PC-3 (cell line): Measurements from ENCODE around the gene CHMP2A. TPM values are rescaled to one million over a fixed set of nuclear protein-coding genes. Genes with fewer than 3 reads are reported as not detected.
A peak's percentile ranks its signal among the peaks of the same experiment; 100 is the strongest.

Source experiments
- ATAC-seq: fragments of 200-7000 bp; cut with Tn5 transposase; 2 replicates; pipeline ENCODE4 v1.9.1; 2020; ENCODE audit warnings: mild to moderate bottlenecking, moderate library complexity
- BruUV-seq: library from RNA; stranded (reverse); fragments of 400-500 nt; replicated peaks from 2 replicates; lab custom pipeline; 2021; lab: Mats Ljungman, UMichigan
- CTCF ChIA-PET: fragments of 300-600 bp; sonication (Branson Sonifier 250); formaldehyde crosslinking; loops from one replicate; lab custom pipeline; 2022; ENCODE audit warnings: antibody characterized with exemption; lab: Charles Lee
- POLR2A ChIA-PET: fragments of 300-600 bp; sonication (Branson Sonifier 250); formaldehyde crosslinking; loops from one replicate; lab custom pipeline; 2022; ENCODE audit warnings: antibody characterized with exemption; ENCODE audit not compliant: unreplicated experiment; lab: Charles Lee
- DNase-seq: peaks from one replicate; pipeline ENCODE4 v3.0.0-alpha.2; 2015
- H2AFZ ChIP-seq: fragments of 300-600 bp; sonication (generic); 2 replicates; pipeline ENCODE4 v1.6.0; 2016; ENCODE audit warnings: antibody characterized with exemption, low read length
- H3F3A ChIP-seq: fragments of 300-600 bp; sonication (generic); one replicate; pipeline ENCODE4 v1.6.0; 2017; ENCODE audit warnings: antibody characterized with exemption, low read length, control low read depth, mild to moderate bottlenecking; ENCODE audit not compliant: unreplicated experiment
- H3K27ac ChIP-seq: fragments of 300-600 bp; sonication (generic); 2 replicates; pipeline ENCODE4 v1.5.1; 2016; ENCODE audit warnings: mild to moderate bottlenecking, low read length
- H3K27me3 ChIP-seq: fragments of 300-600 bp; sonication (generic); 2 replicates; pipeline ENCODE4 v1.6.1; 2016; ENCODE audit warnings: low read length, mixed read lengths
- H3K36me3 ChIP-seq: fragments of 300-600 bp; sonication (generic); 2 replicates; pipeline ENCODE4 v1.6.1; 2016; ENCODE audit warnings: low read depth, mixed run types, low read length, mixed read lengths
- H3K4me1 ChIP-seq: fragments of 300-600 bp; sonication (generic); 2 replicates; pipeline ENCODE4 v1.5.1; 2016; ENCODE audit warnings: low read length; ENCODE audit not compliant: insufficient read depth
- H3K4me2 ChIP-seq: fragments of 300-600 bp; sonication (generic); 2 replicates; pipeline ENCODE4 v1.6.0; 2016; ENCODE audit warnings: low read length
- H3K4me3 ChIP-seq: fragments of 300-600 bp; sonication (generic); 2 replicates; pipeline ENCODE4 v1.5.1; 2016; ENCODE audit warnings: mild to moderate bottlenecking, low read length, mixed read lengths
- H3K79me2 ChIP-seq: fragments of 300-600 bp; sonication (generic); 2 replicates; pipeline ENCODE4 v1.6.1; 2017; ENCODE audit warnings: low read length, mixed read lengths
- H3K9ac ChIP-seq: fragments of 300-600 bp; sonication (generic); 2 replicates; pipeline ENCODE4 v1.6.0; 2016; ENCODE audit warnings: mild to moderate bottlenecking, low read length
- H3K9me2 ChIP-seq: fragments of 300-600 bp; sonication (generic); replicated peaks from 2 replicates; pipeline ENCODE4 v1.6.1; 2016; ENCODE audit warnings: mixed run types, low read length, mixed read lengths
- H3K9me3 ChIP-seq: fragments of 300-600 bp; sonication (generic); 2 replicates; pipeline ENCODE4 v1.6.1; 2016; ENCODE audit warnings: low read length, mixed read lengths
- H4K20me1 ChIP-seq: fragments of 300-600 bp; sonication (generic); 2 replicates; pipeline ENCODE4 v1.6.1; 2016; ENCODE audit warnings: low read length, mixed read lengths
- EZH2 ChIP-seq: fragments of 300-600 bp; sonication (generic); IDR thresholded peaks from one replicate; pipeline ENCODE4 v1.6.1; 2017; ENCODE audit warnings: antibody characterized with exemption, mild to moderate bottlenecking, low read length; ENCODE audit not compliant: unreplicated experiment
- EZH2phosphoT487 ChIP-seq: fragments of 300-600 bp; sonication (generic); IDR thresholded peaks from 2 replicates; pipeline ENCODE4 v1.6.1; 2018; ENCODE audit warnings: mild to moderate bottlenecking, antibody characterized with exemption, low read length, borderline replicate concordance
- intact Hi-C: fragments of 100-400 bp; cut with micrococcal nuclease; formaldehyde crosslinking; loops from 2 replicates; pipeline ENCODE4 v1.9.0; 2023
- total RNA-seq: library from RNA; depleted of rRNA; stranded (reverse); fragments of >200 nt; gene quantifications from 2 replicates; pipeline ENCODE4 v1.2.3, GENCODE V29; 2014
- TF ChIP-seq, protein P1 (sequence below): fragments of 300-600 bp; sonication (generic); conservative IDR thresholded peaks from 2 replicates; pipeline ENCODE4 v1.5.1; 2017; ENCODE audit warnings: antibody characterized with exemption, low read depth, mild to moderate bottlenecking, low read length

The CHMP2A gene
- total RNA-seq, 1 experiment from 2014 or later, result 220 TPM

DNA sequence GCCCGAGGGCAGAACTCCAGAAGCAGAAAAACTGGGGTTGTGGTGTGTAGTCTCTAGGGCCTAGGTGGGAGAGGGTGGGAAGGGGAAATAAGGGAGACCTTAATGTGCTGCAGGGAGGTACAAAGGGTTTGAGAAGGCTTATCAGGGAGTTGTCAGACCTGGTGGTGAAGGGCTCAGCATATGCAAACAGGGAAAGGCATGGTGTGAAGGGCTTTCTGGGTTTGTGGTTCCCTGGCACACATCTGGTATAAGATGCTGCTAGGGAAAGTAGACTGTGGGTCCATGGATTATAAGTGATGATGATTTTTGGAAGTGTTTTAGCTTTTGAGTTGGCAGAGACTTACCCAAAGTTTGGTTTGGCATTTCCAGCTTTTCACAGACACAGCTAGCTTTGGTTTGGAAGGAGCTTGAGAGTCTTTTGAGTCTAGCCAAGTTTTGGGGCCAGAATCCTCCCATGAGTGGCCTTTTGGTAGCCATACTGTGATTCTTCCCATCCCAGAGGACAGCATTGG lies 8.8 kb downstream of the CHMP2A start:
- H3K9me3 ChIP-seq, result no peaks in the 10 kb centered on the region
- H3F3A ChIP-seq, result peaks cover 5% of the 10 kb centered on the region
- POLR2A ChIA-PET, result interaction anchor here (0.6 kb wide), 1 partner anchor 13 kb away, joined by 4 read pairs; no protein-coding TSS in a partner anchor
- H3K27me3 ChIP-seq, result no peaks in the 10 kb centered on the region
- H3K4me2 ChIP-seq, result peak overlapping the region; percentile 95
- H3K9ac ChIP-seq, result peak overlapping the region; percentile 89
- ATAC-seq (no peak), DNase-seq (no peak)
- H3K4me3 ChIP-seq, result peak overlapping the region; percentile 92
- H3K4me1 ChIP-seq, result peaks cover 13% of the 10 kb centered on the region
- H3K27ac ChIP-seq, result no peak overlapping the region
- no peaks in the 10 kb centered on the region for H3K9me2 ChIP-seq
- peaks cover 62% of the 10 kb centered on the region for H4K20me1 ChIP-seq
- H3K79me2 ChIP-seq, result peaks cover 55% of the 10 kb centered on the region
- peaks cover 59% of the 10 kb centered on the region for H3K36me3 ChIP-seq
- no peak for TF ChIP-seq EZH2
- no peak for TF ChIP-seq EZH2phosphoT487
- TF ChIP-seq, protein P1, sequence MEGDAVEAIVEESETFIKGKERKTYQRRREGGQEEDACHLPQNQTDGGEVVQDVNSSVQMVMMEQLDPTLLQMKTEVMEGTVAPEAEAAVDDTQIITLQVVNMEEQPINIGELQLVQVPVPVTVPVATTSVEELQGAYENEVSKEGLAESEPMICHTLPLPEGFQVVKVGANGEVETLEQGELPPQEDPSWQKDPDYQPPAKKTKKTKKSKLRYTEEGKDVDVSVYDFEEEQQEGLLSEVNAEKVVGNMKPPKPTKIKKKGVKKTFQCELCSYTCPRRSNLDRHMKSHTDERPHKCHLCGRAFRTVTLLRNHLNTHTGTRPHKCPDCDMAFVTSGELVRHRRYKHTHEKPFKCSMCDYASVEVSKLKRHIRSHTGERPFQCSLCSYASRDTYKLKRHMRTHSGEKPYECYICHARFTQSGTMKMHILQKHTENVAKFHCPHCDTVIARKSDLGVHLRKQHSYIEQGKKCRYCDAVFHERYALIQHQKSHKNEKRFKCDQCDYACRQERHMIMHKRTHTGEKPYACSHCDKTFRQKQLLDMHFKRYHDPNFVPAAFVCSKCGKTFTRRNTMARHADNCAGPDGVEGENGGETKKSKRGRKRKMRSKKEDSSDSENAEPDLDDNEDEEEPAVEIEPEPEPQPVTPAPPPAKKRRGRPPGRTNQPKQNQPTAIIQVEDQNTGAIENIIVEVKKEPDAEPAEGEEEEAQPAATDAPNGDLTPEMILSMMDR, result no peak
- no peak overlapping the region for H2AFZ ChIP-seq
- BruUV-seq, result no TSS peak
- intact Hi-C loops, result no loop called here
- CTCF ChIA-PET, result no interaction called here

DNA sequence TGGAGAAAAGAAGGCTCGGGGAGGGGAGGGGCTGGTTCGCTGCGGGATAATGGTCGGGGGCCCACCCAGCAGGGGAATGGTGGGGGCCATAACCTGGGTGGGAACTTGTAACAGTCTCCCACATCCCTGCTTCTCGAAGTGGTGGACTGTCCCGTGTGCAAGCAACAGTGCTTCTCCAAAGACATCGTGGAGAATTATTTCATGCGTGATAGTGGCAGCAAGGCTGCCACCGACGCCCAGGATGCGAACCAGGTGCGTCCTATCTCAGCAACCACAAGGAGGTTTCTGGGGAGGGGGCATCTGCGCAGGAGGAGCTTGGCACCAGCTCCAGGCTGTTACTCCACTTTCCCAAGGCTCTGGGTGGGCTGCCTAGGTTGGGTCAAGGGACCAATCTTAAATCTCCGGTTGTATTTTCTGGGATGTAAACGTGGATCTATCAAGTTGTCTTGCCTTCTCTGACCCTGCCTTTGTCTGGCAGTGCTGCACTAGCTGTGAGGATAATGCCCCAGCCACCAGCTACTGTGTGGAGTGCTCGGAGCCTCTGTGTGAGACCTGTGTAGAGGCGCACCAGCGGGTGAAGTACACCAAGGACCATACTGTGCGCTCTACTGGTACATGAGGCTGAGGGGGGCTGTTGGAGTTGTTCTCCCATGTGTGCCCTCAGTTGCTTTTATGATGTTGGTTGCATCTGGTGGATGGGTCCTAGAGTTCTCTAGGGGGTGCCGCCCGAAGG lies 9.5 kb downstream of the CHMP2A start:
- peaks cover 55% of the 10 kb centered on the region for H3K79me2 ChIP-seq
- DNase-seq, result no peak
- H2AFZ ChIP-seq, result no peak overlapping the region
- H3K9me3 ChIP-seq, result no peaks in the 10 kb centered on the region
- peak overlapping the region; percentile 95 for H3K4me2 ChIP-seq
- TF ChIP-seq EZH2 (no peak), EZH2phosphoT487 (no peak)
- TF ChIP-seq, protein P1, result no peak
- H3K27ac ChIP-seq, result no peak overlapping the region
- ChIA-PET CTCF (no interaction called here), POLR2A (no interaction called here)
- BruUV-seq, result TSS peak; percentile 48
- peaks cover 53% of the 10 kb centered on the region for H3K36me3 ChIP-seq
- intact Hi-C loops, result no loop called here
- peaks cover 13% of the 10 kb centered on the region for H3K4me1 ChIP-seq
- peak overlapping the region; percentile 89 for H3K9ac ChIP-seq
- H3K27me3 ChIP-seq, result no peaks in the 10 kb centered on the region
- peak overlapping the region; percentile 92 for H3K4me3 ChIP-seq
- H3F3A ChIP-seq, result peaks cover 5% of the 10 kb centered on the region
- no peaks in the 10 kb centered on the region for H3K9me2 ChIP-seq
- H4K20me1 ChIP-seq, result peaks cover 56% of the 10 kb centered on the region
- ATAC-seq, result no peak
